Vagina (tissue), 2 donors: ENCODE measurements around the gene CELA1. TPM values are rescaled to one million over a fixed set of nuclear protein-coding genes. Genes with fewer than 3 reads are reported as not detected.
A peak's percentile ranks its signal among the peaks of the same experiment; 100 is the strongest.

Experiments used
- DNase-seq, 2 donors: peaks; one replicate each; pipeline ENCODE4 v3.0.0-alpha.2; 2017; ENCODE audit errors: extremely low spot score in 2 of 2
- H3K27ac ChIP-seq: fragments of 200-600 bp; sonication (generic); one replicate; pipeline ENCODE4 v1.5.1; 2019
- H3K27me3 ChIP-seq: fragments of 200-600 bp; sonication (generic); one replicate; pipeline ENCODE4 v1.5.1; 2019
- H3K36me3 ChIP-seq, 2 donors: fragments of 200-600 bp; sonication (generic); one replicate each; pipeline ENCODE4 v1.5.1; 2017 to 2019
- H3K4me1 ChIP-seq: fragments of 200-600 bp; sonication (generic); one replicate; pipeline ENCODE4 v1.5.1; 2019
- H3K4me3 ChIP-seq, 2 donors: fragments of 200-600 bp; sonication (generic); 1 replicate in 1 of 2; 2 replicates in 1 of 2; pipeline ENCODE4 v1.5.1; 2016 to 2019
- H3K9me3 ChIP-seq: fragments of 200-600 bp; sonication (generic); one replicate; pipeline ENCODE4 v1.5.1; 2019
- POLR2A ChIP-seq, 2 donors: fragments of 450-650 bp; IDR thresholded peaks; one replicate each; pipeline ENCODE4 v1.6.1; 2017; ENCODE audit warnings: antibody characterized with exemption in 2 of 2, mild to moderate bottlenecking in 2 of 2, moderate library complexity in 2 of 2
- POLR2AphosphoS5 ChIP-seq, 2 donors: sonication (generic); formaldehyde crosslinking; IDR thresholded peaks; one replicate each; pipeline ENCODE4 v1.9.0; 2017; ENCODE audit warnings: antibody characterized with exemption in 2 of 2, mild to moderate bottlenecking in 2 of 2, low read depth in 1 of 2; ENCODE audit not compliant: insufficient read depth in 1 of 2
- intact Hi-C: fragments of 100-400 bp; cut with DNase I; formaldehyde crosslinking; loops from one replicate; pipeline ENCODE4 v1.15.1; 2023
- total RNA-seq: library from RNA; depleted of rRNA; stranded (reverse); fragments of >200 nt; gene quantifications from one replicate; pipeline ENCODE4 v1.2.3, GENCODE V29; 2016
- TF ChIP-seq, protein P1 (sequence below), 3 experiments: fragments of 450-650 bp in 2 of 3; fragments of 200-600 bp in 1 of 3; sonication (generic) in 1 of 3; IDR thresholded peaks; one replicate each; pipeline ENCODE4 v1.5.1; 2017 to 2019; ENCODE audit warnings: antibody characterized with exemption in 3 of 3, mild to moderate bottlenecking in 2 of 3, moderate library complexity in 2 of 3

Gene CELA1
- total RNA-seq, 1 donor from 2014 or later: not detected

- H3K4me1 ChIP-seq: peaks cover 11% of the 10 kb centered on the region
- no peak for DNase-seq
Measured at GRCh38 chr12:51374856-51375255, 28.4 kb upstream of the CELA1 start.

DNA sequence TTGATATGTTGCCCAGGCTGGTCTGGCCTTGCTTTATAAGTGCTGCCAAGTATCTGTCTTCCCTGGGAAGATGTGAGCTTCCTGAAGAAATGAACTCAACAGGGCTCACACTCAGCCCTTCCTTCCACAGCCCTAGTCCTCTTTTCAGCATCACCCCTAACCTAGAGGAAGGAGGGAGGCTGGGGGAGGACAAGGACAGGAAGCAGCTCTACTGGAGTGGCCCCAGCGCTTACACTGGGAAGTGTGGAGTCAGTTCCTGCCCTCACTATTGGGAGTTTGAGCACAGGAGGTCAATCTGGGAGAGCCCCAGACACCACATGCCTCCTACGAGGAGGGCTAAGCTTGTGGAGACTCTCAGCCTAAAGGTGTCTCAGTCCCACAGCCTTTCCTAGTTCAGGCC is 27.9 kb upstream of the CELA1 start:
- Histone ChIP-seq H3K27me3 (no peaks in the 10 kb centered on the region), H3K4me3 (no peak overlapping the region), H3K9me3 (no peaks in the 10 kb centered on the region), H3K36me3 (no peaks in the 10 kb centered on the region), H3K27ac (no peak overlapping the region), H3K4me1 (peaks cover 11% of the 10 kb centered on the region)
- intact Hi-C loops: no loop called here
- no peak for DNase-seq
- TF ChIP-seq POLR2A (IDR thresholded peaks at IDR 0.05) (no peak), POLR2AphosphoS5 (IDR thresholded peaks at IDR 0.05; ENCODE audit: insufficient read depth in 1 of 2, low read depth in 1 of 2) (no peak)
- TF ChIP-seq, protein P1, sequence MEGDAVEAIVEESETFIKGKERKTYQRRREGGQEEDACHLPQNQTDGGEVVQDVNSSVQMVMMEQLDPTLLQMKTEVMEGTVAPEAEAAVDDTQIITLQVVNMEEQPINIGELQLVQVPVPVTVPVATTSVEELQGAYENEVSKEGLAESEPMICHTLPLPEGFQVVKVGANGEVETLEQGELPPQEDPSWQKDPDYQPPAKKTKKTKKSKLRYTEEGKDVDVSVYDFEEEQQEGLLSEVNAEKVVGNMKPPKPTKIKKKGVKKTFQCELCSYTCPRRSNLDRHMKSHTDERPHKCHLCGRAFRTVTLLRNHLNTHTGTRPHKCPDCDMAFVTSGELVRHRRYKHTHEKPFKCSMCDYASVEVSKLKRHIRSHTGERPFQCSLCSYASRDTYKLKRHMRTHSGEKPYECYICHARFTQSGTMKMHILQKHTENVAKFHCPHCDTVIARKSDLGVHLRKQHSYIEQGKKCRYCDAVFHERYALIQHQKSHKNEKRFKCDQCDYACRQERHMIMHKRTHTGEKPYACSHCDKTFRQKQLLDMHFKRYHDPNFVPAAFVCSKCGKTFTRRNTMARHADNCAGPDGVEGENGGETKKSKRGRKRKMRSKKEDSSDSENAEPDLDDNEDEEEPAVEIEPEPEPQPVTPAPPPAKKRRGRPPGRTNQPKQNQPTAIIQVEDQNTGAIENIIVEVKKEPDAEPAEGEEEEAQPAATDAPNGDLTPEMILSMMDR (IDR thresholded peaks at IDR 0.05): no peak

More at GRCh38 chr12:51374856-51375255, 28.4 kb upstream of the CELA1 start:
- H3K4me3 ChIP-seq: no peak overlapping the region
- no peaks in the 10 kb centered on the region for H3K36me3 ChIP-seq
- H3K27ac ChIP-seq: no peak overlapping the region
- intact Hi-C loops: no loop called here
- no peak for TF ChIP-seq POLR2A (IDR thresholded peaks at IDR 0.05)
- TF ChIP-seq, protein P1 (IDR thresholded peaks at IDR 0.05): no peak
- TF ChIP-seq POLR2AphosphoS5 (IDR thresholded peaks at IDR 0.05; ENCODE audit: insufficient read depth in 1 of 2, low read depth in 1 of 2): no peak
- no peaks in the 10 kb centered on the region for H3K9me3 ChIP-seq
- H3K27me3 ChIP-seq: no peaks in the 10 kb centered on the region

GRCh38 chr12:51373187-51373586 is 26.7 kb upstream of the CELA1 start:
- H3K4me3 ChIP-seq: no peak overlapping the region
- intact Hi-C loops: no loop called here
- DNase-seq: no peak

GRCh38 chr12:51372021-51372420 is 25.5 kb upstream of the CELA1 start:
- H3K4me3 ChIP-seq: no peak overlapping the region
- TF ChIP-seq POLR2A (IDR thresholded peaks at IDR 0.05): no peak
- TF ChIP-seq POLR2AphosphoS5 (IDR thresholded peaks at IDR 0.05; ENCODE audit: insufficient read depth in 1 of 2, low read depth in 1 of 2): no peak
- TF ChIP-seq, protein P1 (IDR thresholded peaks at IDR 0.05): no peak
- intact Hi-C loops: no loop called here
- no peaks in the 10 kb centered on the region for H3K9me3 ChIP-seq
- H3K4me1 ChIP-seq: peaks cover 11% of the 10 kb centered on the region
- H3K36me3 ChIP-seq: no peaks in the 10 kb centered on the region
- DNase-seq: no peak
- peak overlapping the region; percentile 20 for H3K27ac ChIP-seq
- no peaks in the 10 kb centered on the region for H3K27me3 ChIP-seq

More at GRCh38 chr12:51373187-51373586, 26.7 kb upstream of the CELA1 start:
- Histone ChIP-seq H3K9me3 (no peaks in the 10 kb centered on the region), H3K27ac (no peak overlapping the region), H3K27me3 (no peaks in the 10 kb centered on the region), H3K36me3 (no peaks in the 10 kb centered on the region), H3K4me1 (peaks cover 11% of the 10 kb centered on the region)
- TF ChIP-seq POLR2AphosphoS5 (IDR thresholded peaks at IDR 0.05; ENCODE audit: insufficient read depth in 1 of 2, low read depth in 1 of 2) (no peak), POLR2A (IDR thresholded peaks at IDR 0.05) (no peak)
- TF ChIP-seq, protein P1 (IDR thresholded peaks at IDR 0.05): no peak

- intact Hi-C loops: no loop called here
- peak overlapping the region; percentile 20 for H3K27ac ChIP-seq
- H3K9me3 ChIP-seq: no peaks in the 10 kb centered on the region
- H3K27me3 ChIP-seq: no peaks in the 10 kb centered on the region
- TF ChIP-seq, protein P1 (IDR thresholded peaks at IDR 0.05): no peak
- TF ChIP-seq POLR2AphosphoS5 (IDR thresholded peaks at IDR 0.05; ENCODE audit: insufficient read depth in 1 of 2, low read depth in 1 of 2): peak in 1 of 2 donors; percentile 77
- no peaks in the 10 kb centered on the region for H3K36me3 ChIP-seq
- H3K4me1 ChIP-seq: peaks cover 11% of the 10 kb centered on the region
- H3K4me3 ChIP-seq: no peak overlapping the region
- DNase-seq: no peak
Measured at GRCh38 chr12:51371295-51371953, 24.9 kb upstream of the CELA1 start.
